ENCODE measurements around the gene PCNX1. TPM values are rescaled to one million over a fixed set of nuclear protein-coding genes. Genes with fewer than 3 reads are reported as not detected.

PCNX1 gene
- total and polyA plus RNA-seq, 2 donors (not counting 1 experiment from before 2014, with no cell fraction given), result 17.0 to 84.5 TPM

- no peak for ATAC-seq (ENCODE audit: low read depth)
- Histone ChIP-seq H3K4me3 (ENCODE audit: control extremely low read depth in 1 of 5, extremely low read depth in 1 of 5, insufficient read depth in 1 of 5, low read depth in 2 of 5, low read length in 4 of 5) (no peak overlapping the region), H3K27me3 (replicated peaks in 1 of 4; ENCODE audit: control extremely low read depth in 1 of 4, control insufficient read depth in 3 of 4, insufficient read depth in 4 of 4, low read length in 3 of 4) (no peaks in the 10 kb centered on the region), H3K4me1 (ENCODE audit: control insufficient read depth in 2 of 2, insufficient read depth in 2 of 2, low read length in 2 of 2) (no peaks in the 10 kb centered on the region), H3K27ac (ENCODE audit: low read length in 2 of 2) (no peak overlapping the region), H3K9ac (ENCODE audit: low read length) (no peak overlapping the region), H3K9me3 (ENCODE audit: control extremely low read depth in 1 of 3, control insufficient read depth in 2 of 3, insufficient read depth in 1 of 3, low read length in 2 of 3) (peaks cover 0 to 9% (median 4%) of the 10 kb centered on the region in 3 donors), H2AFZ (ENCODE audit: insufficient read depth, low read depth, low read length, poor library complexity, severe bottlenecking) (no peak overlapping the region), H3K36me3 (replicated peaks in 1 of 2; ENCODE audit: control extremely low read depth in 1 of 2, control insufficient read depth in 1 of 2, extremely low read depth in 1 of 2, insufficient read depth in 2 of 2, low read length in 1 of 2) (peaks cover 11 to 18% of the 10 kb centered on the region in 2 experiments), H4K20me1 (ENCODE audit: control insufficient read depth, insufficient read depth, low read length, poor library complexity, severe bottlenecking) (no peaks in the 10 kb centered on the region), H3K4me2 (replicated peaks; ENCODE audit: low read depth, low read length, poor library complexity, severe bottlenecking) (no peak overlapping the region), H3K79me2 (ENCODE audit: control insufficient read depth, insufficient read depth, low read length) (peaks cover 6% of the 10 kb centered on the region)
- no peak for TF ChIP-seq EZH2 (IDR thresholded peaks at IDR 0.05; ENCODE audit: borderline replicate concordance, insufficient read depth, low read depth, low read length, poor library complexity, severe bottlenecking)
- TF ChIP-seq CTCF (IDR thresholded peaks at IDR 0.05), result no peak
- no peak for DNase-seq
- H3K9me3 Mint-ChIP-seq (ENCODE audit: insufficient read depth), result no peaks in the 10 kb centered on the region
- H3K27ac Mint-ChIP-seq, result no peak overlapping the region
- intact Hi-C loops (cut with micrococcal nuclease), result no loop called here
- CTCF ChIA-PET, result interaction anchor here (0.6 kb wide), 1 partner anchor 474 kb away, joined by 5 read pairs; no protein-coding TSS in a partner anchor
- H3K27me3 Mint-ChIP-seq, result no peaks in the 10 kb centered on the region
- H3K4me3 Mint-ChIP-seq, result no peak overlapping the region
- POLR2A ChIA-PET, result no interaction called here
- no peaks in the 10 kb centered on the region for H3K4me1 Mint-ChIP-seq
- WGBS (ENCODE audit: insufficient coverage), result 89% methylated on average over 3 of the region's 5 CpGs
Observed at GRCh38 chr14:71094722-71095121, 187.5 kb downstream of the PCNX1 start.

GRCh38 chr14:71096947-71097346 is 189.7 kb downstream of the PCNX1 start:
- no peaks in the 10 kb centered on the region for H3K4me1 ChIP-seq (ENCODE audit: control insufficient read depth in 2 of 2, insufficient read depth in 2 of 2, low read length in 2 of 2)
- peaks cover 0 to 8% of the 10 kb centered on the region in 2 experiments for H3K36me3 ChIP-seq (replicated peaks in 1 of 2; ENCODE audit: control extremely low read depth in 1 of 2, control insufficient read depth in 1 of 2, extremely low read depth in 1 of 2, insufficient read depth in 2 of 2, low read length in 1 of 2)
- H3K27me3 ChIP-seq (replicated peaks in 1 of 4; ENCODE audit: control extremely low read depth in 1 of 4, control insufficient read depth in 3 of 4, insufficient read depth in 4 of 4, low read length in 3 of 4), result no peaks in the 10 kb centered on the region
- TF ChIP-seq CTCF (IDR thresholded peaks at IDR 0.05), result no peak
- TF ChIP-seq EZH2 (IDR thresholded peaks at IDR 0.05; ENCODE audit: borderline replicate concordance, insufficient read depth, low read depth, low read length, poor library complexity, severe bottlenecking), result no peak
- H3K4me2 ChIP-seq (replicated peaks; ENCODE audit: low read depth, low read length, poor library complexity, severe bottlenecking), result no peak overlapping the region
- peaks cover 6% of the 10 kb centered on the region for H3K79me2 ChIP-seq (ENCODE audit: control insufficient read depth, insufficient read depth, low read length)
- H3K9me3 ChIP-seq (ENCODE audit: control extremely low read depth in 1 of 3, control insufficient read depth in 2 of 3, insufficient read depth in 1 of 3, low read length in 2 of 3), result peaks cover 0 to 9% (median 4%) of the 10 kb centered on the region in 3 donors
- ChIA-PET POLR2A (no interaction called here), CTCF (no interaction called here)
- H3K9ac ChIP-seq (ENCODE audit: low read length), result no peak overlapping the region
- H3K27ac ChIP-seq (ENCODE audit: low read length in 2 of 2), result no peak overlapping the region
- Mint-ChIP-seq H3K9me3 (ENCODE audit: insufficient read depth) (no peaks in the 10 kb centered on the region), H3K4me3 (no peak overlapping the region), H3K4me1 (no peaks in the 10 kb centered on the region), H3K27ac (no peak overlapping the region), H3K27me3 (no peaks in the 10 kb centered on the region)
- no CpG with 5 or more reads among the region's 5 CpGs for WGBS (ENCODE audit: insufficient coverage)
- intact Hi-C loops (cut with micrococcal nuclease), result no loop called here
- no peak for DNase-seq
- H2AFZ ChIP-seq (ENCODE audit: insufficient read depth, low read depth, low read length, poor library complexity, severe bottlenecking), result no peak overlapping the region
- H4K20me1 ChIP-seq (ENCODE audit: control insufficient read depth, insufficient read depth, low read length, poor library complexity, severe bottlenecking), result no peaks in the 10 kb centered on the region
- no peak for ATAC-seq (ENCODE audit: low read depth)
- H3K4me3 ChIP-seq (ENCODE audit: control extremely low read depth in 1 of 5, extremely low read depth in 1 of 5, insufficient read depth in 1 of 5, low read depth in 2 of 5, low read length in 4 of 5), result no peak overlapping the region
